ENCODE measurements around the gene MN1. TPM values are rescaled to one million over a fixed set of nuclear protein-coding genes. Genes with fewer than 3 reads are reported as not detected.

Gene MN1
- polyA plus RNA-seq, 1 experiment, result 1.3 TPM

DNA sequence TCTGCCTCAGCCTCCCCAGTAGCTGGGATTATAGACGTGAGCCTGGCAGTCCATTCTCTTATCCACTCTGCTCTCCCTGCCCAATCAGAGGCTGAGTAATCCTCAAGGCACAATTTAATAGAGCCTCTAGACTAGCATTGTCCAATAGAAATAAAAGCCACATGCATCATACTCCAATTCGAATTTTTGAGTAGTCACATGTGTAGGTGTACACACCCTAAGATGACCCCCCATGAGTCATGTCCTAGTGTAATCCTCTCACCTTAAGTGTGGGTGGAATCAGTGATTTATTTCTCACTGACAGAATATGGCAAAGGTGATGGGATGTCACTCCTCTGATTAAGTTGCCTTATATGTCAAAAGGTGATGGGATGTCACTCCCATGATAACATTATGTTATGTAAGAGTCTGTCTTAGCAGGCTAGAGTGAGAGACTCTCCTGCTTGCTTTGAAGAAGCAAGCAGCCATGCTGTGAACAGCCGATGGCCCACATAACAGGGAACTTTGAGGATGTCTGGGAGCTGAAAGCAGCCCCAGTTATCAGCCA is 61.3 kb downstream of the MN1 start:
- no peaks in the 10 kb centered on the region; the same call in 1 of the 2 replicates for H3K27me3 ChIP-seq (ENCODE audit: control insufficient read depth, insufficient read depth, low read length)
- H3K4me3 ChIP-seq (ENCODE audit: low read depth, low read length), result no peak overlapping the region
- ChIA-PET POLR2A (no interaction called here), CTCF (no interaction called here)
- no peaks in the 10 kb centered on the region for H3K36me3 ChIP-seq (ENCODE audit: control insufficient read depth, insufficient read depth, low read length)
- no peak for DNase-seq (ENCODE audit: low read depth)
- TF ChIP-seq, protein P1, sequence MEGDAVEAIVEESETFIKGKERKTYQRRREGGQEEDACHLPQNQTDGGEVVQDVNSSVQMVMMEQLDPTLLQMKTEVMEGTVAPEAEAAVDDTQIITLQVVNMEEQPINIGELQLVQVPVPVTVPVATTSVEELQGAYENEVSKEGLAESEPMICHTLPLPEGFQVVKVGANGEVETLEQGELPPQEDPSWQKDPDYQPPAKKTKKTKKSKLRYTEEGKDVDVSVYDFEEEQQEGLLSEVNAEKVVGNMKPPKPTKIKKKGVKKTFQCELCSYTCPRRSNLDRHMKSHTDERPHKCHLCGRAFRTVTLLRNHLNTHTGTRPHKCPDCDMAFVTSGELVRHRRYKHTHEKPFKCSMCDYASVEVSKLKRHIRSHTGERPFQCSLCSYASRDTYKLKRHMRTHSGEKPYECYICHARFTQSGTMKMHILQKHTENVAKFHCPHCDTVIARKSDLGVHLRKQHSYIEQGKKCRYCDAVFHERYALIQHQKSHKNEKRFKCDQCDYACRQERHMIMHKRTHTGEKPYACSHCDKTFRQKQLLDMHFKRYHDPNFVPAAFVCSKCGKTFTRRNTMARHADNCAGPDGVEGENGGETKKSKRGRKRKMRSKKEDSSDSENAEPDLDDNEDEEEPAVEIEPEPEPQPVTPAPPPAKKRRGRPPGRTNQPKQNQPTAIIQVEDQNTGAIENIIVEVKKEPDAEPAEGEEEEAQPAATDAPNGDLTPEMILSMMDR (IDR thresholded peaks at IDR 0.05; ENCODE audit: insufficient read depth, low read depth, low read length), result no peak

DNA sequence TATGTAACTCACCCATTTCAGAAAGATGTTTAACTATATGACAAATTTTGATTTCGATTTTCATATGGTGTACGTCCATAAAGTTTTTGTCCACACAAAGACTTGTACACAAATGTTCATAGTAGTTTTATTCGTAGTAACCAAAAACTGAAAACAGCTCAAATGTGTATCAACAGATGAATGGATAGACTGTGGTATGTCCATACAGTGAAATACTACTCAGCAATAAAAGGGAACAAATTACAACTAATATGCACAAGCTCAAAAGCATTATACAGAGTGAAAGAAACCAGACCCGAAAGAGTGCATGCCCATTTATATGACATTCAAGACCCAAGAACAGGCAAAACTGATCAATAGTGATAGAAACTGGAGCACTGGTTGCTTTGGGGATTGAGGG is 64.0 kb downstream of the MN1 start:
- POLR2A ChIA-PET, result no interaction called here
- Histone ChIP-seq H3K36me3 (ENCODE audit: control insufficient read depth, insufficient read depth, low read length) (no peaks in the 10 kb centered on the region), H3K27me3 (ENCODE audit: control insufficient read depth, insufficient read depth, low read length) (peaks cover 3% of the 10 kb centered on the region), H3K4me3 (ENCODE audit: low read depth, low read length) (no peak overlapping the region)
- CTCF ChIA-PET, result no interaction called here
- TF ChIP-seq, protein P1 (IDR thresholded peaks at IDR 0.05; ENCODE audit: insufficient read depth, low read depth, low read length), result no peak
- no peak for DNase-seq (ENCODE audit: low read depth)

DNA sequence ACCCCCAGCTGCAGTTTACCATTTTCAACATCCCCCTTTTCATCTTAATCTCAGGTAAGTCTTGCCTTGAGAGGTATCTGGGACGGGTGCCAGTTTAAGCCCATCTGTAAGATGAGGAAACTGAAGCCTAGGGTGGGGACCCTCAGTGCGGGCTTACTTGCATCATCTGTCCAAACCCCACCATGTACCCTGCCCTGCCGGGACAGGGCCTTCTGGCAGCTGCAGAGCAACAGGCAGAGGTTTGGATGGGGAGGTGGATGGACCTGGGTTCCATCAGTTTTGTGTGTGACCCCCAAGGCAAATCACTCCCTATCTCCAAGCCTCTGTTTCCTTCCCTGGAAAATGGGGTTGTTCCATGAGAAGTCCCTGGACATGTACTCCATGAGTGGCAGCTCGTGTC is 67.5 kb downstream of the MN1 start:
- H3K4me3 ChIP-seq (ENCODE audit: low read depth, low read length), result no peak overlapping the region
- POLR2A ChIA-PET, result no interaction called here
- TF ChIP-seq, protein P1 (IDR thresholded peaks at IDR 0.05; ENCODE audit: insufficient read depth, low read depth, low read length), result no peak
- peaks cover 3% of the 10 kb centered on the region for H3K27me3 ChIP-seq (ENCODE audit: control insufficient read depth, insufficient read depth, low read length)
- no peaks in the 10 kb centered on the region for H3K36me3 ChIP-seq (ENCODE audit: control insufficient read depth, insufficient read depth, low read length)
- CTCF ChIA-PET, result interaction anchor here (0.7 kb wide), 2 partner anchors 13 to 82 kb away, joined by 3 read pairs; no protein-coding TSS in a partner anchor
- DNase-seq (ENCODE audit: low read depth), result no peak

DNA sequence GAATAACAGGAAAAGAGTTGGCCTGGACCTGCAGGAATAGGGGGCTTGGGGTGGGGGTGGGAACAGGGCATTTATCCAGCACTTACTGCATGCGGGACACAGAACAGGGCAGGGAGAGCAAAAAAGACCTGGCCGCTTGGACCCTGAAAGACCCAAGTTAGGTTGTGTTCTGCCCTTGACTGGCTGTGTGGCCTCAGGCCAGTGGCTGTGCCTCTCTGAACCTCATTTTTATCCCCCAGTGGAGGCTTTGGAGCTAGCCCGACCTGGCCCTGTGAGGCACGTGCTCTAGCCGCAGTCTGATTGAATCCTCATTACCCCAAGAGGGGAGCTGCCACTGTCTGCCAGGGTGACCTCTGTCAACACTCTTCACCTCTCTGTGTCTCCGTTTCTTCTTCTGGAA is 68.7 kb downstream of the MN1 start:
- H3K27me3 ChIP-seq (ENCODE audit: control insufficient read depth, insufficient read depth, low read length), result peaks cover 3% of the 10 kb centered on the region
- ChIA-PET POLR2A (no interaction called here), CTCF (no interaction called here)

DNA sequence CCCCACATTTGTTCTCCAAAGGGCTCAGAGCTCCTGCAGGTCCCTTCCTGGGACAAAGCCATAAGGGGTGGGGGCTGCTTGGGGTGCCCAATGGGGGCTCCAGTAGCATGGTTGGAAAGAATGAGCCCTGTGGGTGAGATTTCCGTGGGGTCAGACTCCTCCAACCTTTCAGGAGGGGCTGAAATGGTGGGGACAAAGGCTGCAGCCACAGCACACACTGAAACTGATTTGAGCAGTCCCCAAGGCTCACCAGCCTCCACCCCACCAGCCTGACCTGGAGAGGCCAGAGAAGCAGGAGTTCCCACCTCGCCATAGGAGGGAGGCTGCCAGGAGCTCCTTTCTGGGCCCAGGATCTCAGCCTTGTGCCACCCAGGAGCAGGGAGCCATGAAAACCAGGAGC is 69.2 kb downstream of the MN1 start:
- Histone ChIP-seq H3K36me3 (ENCODE audit: control insufficient read depth, insufficient read depth, low read length) (no peaks in the 10 kb centered on the region), H3K4me3 (ENCODE audit: low read depth, low read length) (no peak overlapping the region), H3K27me3 (ENCODE audit: control insufficient read depth, insufficient read depth, low read length) (peaks cover 3% of the 10 kb centered on the region)
- TF ChIP-seq, protein P1 (IDR thresholded peaks at IDR 0.05; ENCODE audit: insufficient read depth, low read depth, low read length), result no peak
- ChIA-PET CTCF (no interaction called here), POLR2A (no interaction called here)
- no peak for DNase-seq (ENCODE audit: low read depth)

More for the DNA sequence above, 68.7 kb downstream of the MN1 start:
- TF ChIP-seq, protein P1 (IDR thresholded peaks at IDR 0.05; ENCODE audit: insufficient read depth, low read depth, low read length), result no peak
- H3K36me3 ChIP-seq (ENCODE audit: control insufficient read depth, insufficient read depth, low read length), result no peaks in the 10 kb centered on the region
- no peak for DNase-seq (ENCODE audit: low read depth)
- H3K4me3 ChIP-seq (ENCODE audit: low read depth, low read length), result no peak overlapping the region

Measured in BJ (cell line).